Measurements from ENCODE around the gene TLR6.

TLR6 gene

GRCh38 chr4:38868059-38868960 is 11.7 kb upstream of the TLR6 start:
- DNase-seq, result peak in 15 of 58 donors; percentile 15 to 61 (median 35)

- peak in 48 of 58 donors; percentile 12 to 84 (median 52) for DNase-seq
These were observed 11.0 kb upstream of the TLR6 start, which contains the start of gene FAM114A1 for GRCh38 chr4:38867478-38868058. TSS of gene FAM114A1 (plus strand) at chr4:38867806. CDS start at chr4:38878079, 10,273 bp downstream.

GRCh38 chr4:38866973-38867477 is 10.4 kb upstream of the TLR6 start:
- no peak for DNase-seq

- no peak for DNase-seq
These were observed 8.8 kb upstream of the TLR6 start for GRCh38 chr4:38865445-38865844.

GRCh38 chr4:38861791-38862190 is 5.2 kb upstream of the TLR6 start:
- DNase-seq, result no peak

- no peak for DNase-seq
These were observed 4.3 kb upstream of the TLR6 start for GRCh38 chr4:38860788-38861424.

GRCh38 chr4:38859501-38859900 is 2.9 kb upstream of the TLR6 start:
- DNase-seq, result no peak

- no peak for DNase-seq
These were observed 1.4 kb upstream of the TLR6 start for GRCh38 chr4:38858097-38858420.

GRCh38 chr4:38857354-38858096 is 908 bp upstream of the TLR6 start:
- peak in 6 of 58 donors; percentile 13 to 61 (median 46) for DNase-seq

GRCh38 chr4:38856046-38856445 is 571 bp downstream of the TLR6 start:
- DNase-seq, result no peak

GRCh38 chr4:38855466-38855865 is 1.2 kb downstream of the TLR6 start:
- no peak for DNase-seq

- DNase-seq, result no peak
These were observed 10.6 kb downstream of the TLR6 start for GRCh38 chr4:38846015-38846414.

- no peak for DNase-seq
These were observed 13.6 kb downstream of the TLR6 start for GRCh38 chr4:38842994-38843393.

GRCh38 chr4:38837849-38838248 is 18.8 kb downstream of the TLR6 start:
- DNase-seq, result no peak

GRCh38 chr4:38837334-38837733 is 19.3 kb downstream of the TLR6 start:
- DNase-seq, result no peak

GRCh38 chr4:38834570-38834969 is 22.0 kb downstream of the TLR6 start:
- DNase-seq, result no peak

- DNase-seq, result no peak
These were observed 23.7 kb downstream of the TLR6 start for GRCh38 chr4:38832624-38833528.

GRCh38 chr4:38832206-38832605 is 24.4 kb downstream of the TLR6 start:
- DNase-seq, result no peak

GRCh38 chr4:38831653-38832052 is 25.0 kb downstream of the TLR6 start:
- no peak for DNase-seq

- DNase-seq, result no peak
These were observed 27.4 kb downstream of the TLR6 start for GRCh38 chr4:38829237-38829636.
